ENCODE measurements around the gene ABCA2. TPM values are rescaled to one million over a fixed set of nuclear protein-coding genes. Genes with fewer than 3 reads are reported as not detected.

Gene ABCA2
- total RNA-seq, 1 donor from 2014 or later, result 7.5 TPM

GRCh38 chr9:137044502-137045177 lies 16.6 kb upstream of the ABCA2 start:
- no peaks in the 10 kb centered on the region for H3K9me3 Mint-ChIP-seq
- H3K27ac Mint-ChIP-seq, result no peak overlapping the region
- ChIA-PET CTCF (interaction anchor here (1.0 to 1.3 kb wide), 3 partner anchors 9 to 23 kb away, joined by 3 to 7 read pairs (median 3); no protein-coding TSS in a partner anchor), POLR2A (interaction anchor here (1.0 kb wide), 1 partner anchor 48 kb away, joined by 3 read pairs; the partner anchor contains the start of gene CLIC3)
- no peak overlapping the region for H3K4me3 Mint-ChIP-seq
- H3K27me3 Mint-ChIP-seq, result peaks cover 26% of the 10 kb centered on the region
- no peak for DNase-seq
- intact Hi-C loops (cut with micrococcal nuclease), result loop anchor here (10.0 kb wide), 1 partner anchor 80 kb away; no protein-coding TSS in a partner anchor
- peaks cover 16% of the 10 kb centered on the region for H3K4me1 Mint-ChIP-seq
- no peaks in the 10 kb centered on the region for H3K36me3 Mint-ChIP-seq (ENCODE audit: low read depth)
- TF ChIP-seq CTCF (IDR thresholded peaks at IDR 0.05), result no peak
- ATAC-seq (ENCODE audit: low read depth), result no peak

GRCh38 chr9:137044037-137044436 lies 16.0 kb upstream of the ABCA2 start:
- Mint-ChIP-seq H3K27ac (no peak overlapping the region), H3K36me3 (ENCODE audit: low read depth) (no peaks in the 10 kb centered on the region), H3K9me3 (no peaks in the 10 kb centered on the region), H3K27me3 (peaks cover 24% of the 10 kb centered on the region), H3K4me3 (no peak overlapping the region), H3K4me1 (peaks cover 16% of the 10 kb centered on the region)
- CTCF ChIA-PET, result interaction anchor here (1.0 kb wide), 2 partner anchors 15 to 24 kb away, joined by 3 read pairs; no protein-coding TSS in a partner anchor
- no peak for DNase-seq
- no peak for TF ChIP-seq CTCF (IDR thresholded peaks at IDR 0.05)
- intact Hi-C loops (cut with micrococcal nuclease), result loop anchor here (10.0 kb wide), 1 partner anchor 81 kb away; no protein-coding TSS in a partner anchor
- ATAC-seq (ENCODE audit: low read depth), result no peak
- POLR2A ChIA-PET, result interaction anchor here (1.0 kb wide), 1 partner anchor 48 kb away, joined by 3 read pairs; the partner anchor contains the start of gene CLIC3

GRCh38 chr9:137042751-137043727 lies 15.0 kb upstream of the ABCA2 start:
- CTCF ChIA-PET, result interaction anchor here (1.3 kb wide), 1 partner anchor 24 kb away, joined by 3 read pairs; no protein-coding TSS in a partner anchor
- POLR2A ChIA-PET, result interaction anchor here (0.7 kb wide), 1 partner anchor 22 kb away, joined by 14 read pairs; no protein-coding TSS in a partner anchor
- peaks cover 16% of the 10 kb centered on the region for H3K4me1 Mint-ChIP-seq
- no peaks in the 10 kb centered on the region for H3K36me3 Mint-ChIP-seq (ENCODE audit: low read depth)
- no peak overlapping the region for H3K27ac Mint-ChIP-seq
- intact Hi-C loops (cut with micrococcal nuclease), result loop anchor here (10.0 kb wide), 1 partner anchor 82 kb away; no protein-coding TSS in a partner anchor
- peaks cover 24% of the 10 kb centered on the region for H3K27me3 Mint-ChIP-seq
- H3K9me3 Mint-ChIP-seq, result no peaks in the 10 kb centered on the region
- TF ChIP-seq CTCF (IDR thresholded peaks at IDR 0.05), result no peak
- ATAC-seq (ENCODE audit: low read depth) (no peak), DNase-seq (no peak)
- no peak overlapping the region for H3K4me3 Mint-ChIP-seq

GRCh38 chr9:137041124-137041523 lies 13.1 kb upstream of the ABCA2 start:
- CTCF ChIA-PET, result interaction anchor here (1.3 kb wide), 1 partner anchor 26 kb away, joined by 3 read pairs; no protein-coding TSS in a partner anchor
- ATAC-seq (ENCODE audit: low read depth), result no peak
- Mint-ChIP-seq H3K4me1 (peaks cover 11% of the 10 kb centered on the region), H3K27me3 (peaks cover 12% of the 10 kb centered on the region), H3K9me3 (no peaks in the 10 kb centered on the region), H3K36me3 (ENCODE audit: low read depth) (no peaks in the 10 kb centered on the region), H3K27ac (no peak overlapping the region), H3K4me3 (no peak overlapping the region)
- intact Hi-C loops (cut with micrococcal nuclease), result loop anchor here (10.0 kb wide), 1 partner anchor 84 kb away; no protein-coding TSS in a partner anchor
- TF ChIP-seq CTCF (IDR thresholded peaks at IDR 0.05), result no peak
- no peak for DNase-seq
- POLR2A ChIA-PET, result no interaction called here
